ENCODE data around the gene DNAH8.

Gene DNAH8

DNA sequence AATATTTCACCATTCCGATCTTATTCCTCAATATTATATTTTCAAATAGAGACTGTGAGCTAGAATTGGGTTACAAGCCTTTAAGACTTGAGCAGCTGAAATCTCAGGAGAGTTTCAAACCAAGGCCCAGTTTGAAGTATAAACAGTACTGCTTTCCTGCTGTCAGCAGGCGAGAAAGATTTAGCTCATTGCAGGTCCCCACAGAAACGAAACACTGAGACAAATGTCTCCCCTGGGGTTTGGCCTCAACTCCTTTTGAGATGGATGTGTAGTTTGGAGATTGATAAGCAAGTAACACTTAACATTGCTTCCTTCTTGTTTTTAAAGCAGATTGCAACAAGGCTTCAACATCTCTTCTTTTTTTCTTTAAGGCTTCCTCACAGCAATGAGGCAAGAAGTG, 311.1 kb downstream of the DNAH8 start:
- no peak for DNase-seq

DNA sequence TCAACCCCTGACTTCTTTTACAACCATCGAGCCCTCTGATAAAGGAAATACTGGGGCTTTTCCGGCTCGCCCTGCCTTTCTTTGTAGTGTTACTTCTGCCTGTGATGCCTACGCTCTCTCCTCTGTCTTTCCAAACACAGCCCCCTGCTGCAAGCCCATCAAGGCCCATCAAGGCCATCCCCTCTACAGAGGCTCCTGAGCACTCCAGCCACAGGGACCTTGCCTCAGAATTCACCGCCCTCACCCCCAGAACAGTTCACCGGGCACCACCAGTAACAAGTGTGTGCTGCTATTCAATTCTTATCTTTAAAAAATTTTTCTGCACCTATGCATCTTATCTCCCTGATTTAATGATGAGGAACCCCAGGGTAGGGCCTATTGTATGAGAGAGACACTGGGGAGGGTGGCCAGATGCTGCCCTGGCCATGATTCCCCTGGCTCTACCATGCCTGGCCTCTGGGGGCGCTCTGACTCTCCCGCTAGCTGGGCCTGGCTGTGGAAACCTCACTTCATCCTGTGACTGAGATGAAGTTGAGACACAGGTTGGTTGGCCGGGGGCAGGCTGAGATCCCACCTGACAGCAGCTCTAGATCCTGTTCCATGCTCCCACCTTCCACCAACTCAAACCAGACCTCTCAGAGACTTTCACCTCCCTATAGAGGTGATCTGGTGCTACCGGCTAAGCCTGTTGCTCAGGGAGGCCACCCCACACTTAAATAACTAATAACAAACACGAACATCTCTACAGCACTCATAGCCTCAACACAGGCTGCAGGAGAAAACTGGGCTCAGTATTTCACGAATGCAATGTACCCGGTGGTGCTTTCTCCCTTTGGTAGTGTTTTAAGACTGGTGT, 314.3 kb downstream of the DNAH8 start:
- peak; percentile 50 for DNase-seq

DNA sequence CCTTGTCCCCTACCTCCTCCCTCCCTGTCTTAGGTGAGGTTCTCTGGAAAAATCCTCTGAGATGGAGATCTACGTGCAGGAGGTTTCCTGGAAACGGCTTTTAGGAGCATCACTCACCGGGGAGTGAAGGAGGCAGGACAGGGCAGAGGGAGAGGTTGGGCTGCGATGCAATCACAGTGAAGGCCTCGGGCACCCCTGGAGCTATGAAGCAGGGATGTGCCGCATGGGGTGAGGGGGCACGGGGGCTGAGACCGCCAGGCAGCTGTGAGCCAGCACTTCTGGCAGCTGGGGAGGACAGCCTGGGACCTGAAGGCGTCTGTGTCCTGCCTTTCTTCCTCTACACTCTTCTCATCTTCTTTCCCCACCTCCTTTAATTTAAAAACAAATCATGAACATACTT, 320.6 kb downstream of the DNAH8 start:
- no peak for DNase-seq

DNA sequence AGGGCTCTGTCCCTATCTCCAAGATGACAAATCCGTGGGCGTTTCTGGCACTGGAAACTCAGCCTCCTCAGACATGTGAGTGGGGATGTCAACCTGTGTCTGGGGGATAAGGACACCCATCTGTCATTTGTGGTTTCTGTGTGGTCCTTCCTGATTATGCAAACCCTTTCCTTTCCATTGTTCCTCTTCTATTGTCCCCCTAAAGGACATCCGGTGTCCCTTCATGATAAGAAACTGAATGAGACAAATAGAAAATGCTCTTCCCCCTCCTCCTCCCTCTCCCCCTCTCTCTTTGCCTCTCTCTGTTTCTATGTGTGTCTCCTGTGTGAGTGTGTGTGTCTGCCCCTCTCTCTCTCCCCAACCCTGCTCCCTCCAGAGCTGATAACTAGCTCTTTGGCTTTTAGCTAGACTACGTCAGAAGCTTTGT, 322.0 kb downstream of the DNAH8 start:
- DNase-seq, result no peak

DNA sequence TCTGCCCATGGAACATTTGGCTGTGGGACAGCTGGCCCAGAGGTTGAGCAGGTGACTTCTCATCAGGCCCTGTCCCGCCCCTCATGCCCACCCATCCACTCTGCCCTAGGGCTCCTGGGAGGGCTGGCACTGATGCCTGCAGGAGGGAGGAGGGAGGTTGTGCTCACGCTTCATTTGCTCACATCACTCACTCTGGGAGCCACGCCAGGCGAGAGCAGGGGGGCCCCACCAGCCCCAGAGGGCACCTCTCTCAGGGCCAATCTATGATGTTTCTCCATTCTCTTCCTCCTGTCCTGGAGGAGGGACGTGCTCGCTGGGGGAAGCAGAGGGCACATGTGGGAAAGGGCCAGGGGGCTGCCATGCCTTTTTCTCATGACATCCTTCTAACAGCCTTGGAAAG, 322.6 kb downstream of the DNAH8 start:
- no peak for DNase-seq

DNA sequence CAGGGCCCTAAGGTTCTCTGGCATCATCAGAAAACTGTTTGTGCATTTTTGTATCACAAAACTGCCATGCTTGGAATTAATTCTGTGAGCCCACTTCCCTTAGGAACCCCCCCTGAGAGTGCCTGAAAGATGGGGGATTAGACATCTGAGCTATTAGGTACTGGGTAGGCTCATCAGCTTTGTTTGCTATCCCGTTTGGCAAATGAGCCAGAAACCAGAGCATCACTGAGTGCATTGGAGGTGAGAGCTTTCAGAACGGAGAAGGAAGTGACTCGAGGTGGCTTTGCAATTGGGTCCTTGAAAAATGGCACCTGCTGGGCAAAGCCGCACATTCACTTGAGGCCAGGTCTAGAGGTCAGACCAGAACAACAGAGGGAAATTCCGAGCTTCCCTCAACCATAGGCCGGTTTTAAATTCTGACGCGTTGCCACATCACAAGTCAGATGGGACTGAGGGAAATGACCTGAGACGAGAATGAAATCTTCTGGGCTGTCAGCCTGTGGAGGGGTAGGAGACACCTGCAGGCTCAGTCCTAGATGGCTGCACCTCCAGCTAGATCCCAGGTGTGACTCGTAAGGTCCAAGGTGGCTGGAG, 325.1 kb downstream of the DNAH8 start:
- no peak for DNase-seq

DNA sequence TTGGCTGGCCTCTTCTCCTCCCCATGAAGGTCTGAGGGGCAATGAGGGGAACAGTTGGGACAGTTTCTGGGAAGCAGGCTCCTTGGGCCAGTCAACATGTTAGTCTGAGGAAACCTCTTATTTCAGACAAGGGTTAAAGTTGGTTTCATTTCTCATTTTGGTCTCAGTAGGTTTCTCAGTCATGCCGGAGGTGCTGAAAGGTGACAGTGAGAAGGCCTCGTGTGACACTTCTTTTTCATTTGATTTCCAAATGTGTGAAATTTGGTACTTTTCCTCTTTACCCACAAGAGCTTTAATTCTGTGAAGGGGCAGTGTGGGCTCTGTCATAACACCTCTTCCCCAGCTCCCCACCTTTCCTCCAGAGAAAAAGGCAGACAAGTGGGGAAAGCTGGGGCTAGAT, 326.0 kb downstream of the DNAH8 start:
- DNase-seq, result no peak

DNA sequence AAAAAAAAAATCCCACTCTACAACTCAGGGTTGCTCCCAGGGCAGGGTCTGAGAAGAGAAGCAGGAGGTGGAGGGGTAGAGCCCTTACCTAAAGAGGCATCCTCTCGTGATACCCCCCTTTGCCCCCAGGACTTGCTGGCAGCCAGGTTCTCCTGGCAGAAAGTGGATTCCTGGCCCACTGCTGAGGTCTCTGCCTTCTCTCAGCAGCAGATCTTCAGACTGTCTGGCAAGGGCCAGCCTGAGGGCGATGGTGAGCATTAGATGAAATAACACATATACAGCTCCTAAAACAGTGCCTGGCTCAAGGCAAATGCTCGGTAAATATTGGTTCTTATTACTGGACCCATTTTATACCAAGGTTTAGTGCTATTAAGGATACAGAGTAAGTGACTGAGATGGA, 328.7 kb downstream of the DNAH8 start:
- DNase-seq, result no peak

DNA sequence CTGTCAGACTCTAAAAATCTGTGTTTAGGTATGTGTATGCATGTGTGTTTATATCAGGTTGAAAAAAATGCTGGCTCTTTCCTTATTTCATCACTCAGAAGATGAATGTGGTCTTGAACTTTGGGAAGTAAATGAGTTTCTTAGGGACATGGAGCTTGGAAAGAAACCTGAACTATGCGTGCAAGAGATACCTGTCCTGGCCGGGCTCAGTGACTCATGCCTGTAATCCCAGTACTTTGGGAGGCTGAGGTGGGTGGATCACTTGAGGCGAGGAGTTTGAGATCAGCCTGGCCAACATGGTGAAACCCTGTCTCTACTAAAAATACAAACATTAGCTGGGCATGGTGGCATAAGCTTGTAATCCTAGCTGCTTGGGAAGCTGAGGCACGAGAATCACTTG, 329.1 kb downstream of the DNAH8 start:
- no peak for DNase-seq

DNA sequence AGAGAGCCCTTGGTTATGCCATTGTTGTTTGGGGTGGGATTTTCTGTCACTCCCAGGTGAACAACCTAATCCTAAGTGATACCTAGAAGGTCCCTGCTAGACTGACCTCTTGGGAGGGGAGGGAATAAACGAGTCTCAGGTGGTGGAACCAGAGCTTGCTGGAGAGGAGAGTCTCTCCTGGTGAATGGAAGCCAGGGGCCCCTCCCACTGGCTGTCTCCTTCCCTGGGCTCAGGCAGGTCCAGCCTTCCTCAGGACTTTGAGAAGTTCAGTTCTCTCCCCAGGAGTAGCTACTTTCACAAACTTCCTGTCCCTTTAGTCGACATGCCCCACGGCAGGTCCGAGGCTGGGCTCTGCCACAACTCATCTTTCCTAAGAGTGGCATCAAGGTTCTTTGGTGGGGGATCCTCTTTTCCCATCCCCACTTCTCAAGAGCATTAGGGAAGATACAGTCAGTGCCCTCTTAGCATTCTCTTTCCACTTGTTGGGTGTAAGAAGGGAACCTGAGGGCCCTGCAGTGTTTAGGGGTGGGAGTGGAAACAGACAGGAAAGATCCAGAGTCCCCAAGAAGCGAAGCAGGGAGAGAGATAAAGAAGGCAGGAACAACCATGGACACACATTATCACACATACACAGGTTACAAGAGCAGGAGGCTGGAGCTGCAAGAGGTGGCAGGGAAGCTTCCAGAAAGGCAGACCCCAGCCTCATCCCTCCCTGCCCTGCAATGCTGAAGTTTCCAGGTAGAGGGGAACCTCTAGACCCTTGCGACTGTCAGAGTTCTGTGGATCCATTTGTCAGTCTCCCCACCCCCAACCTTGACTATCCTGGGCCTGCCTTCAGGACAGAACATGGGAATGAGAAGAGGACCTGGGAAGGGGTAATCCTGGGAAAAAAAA, 332.6 kb downstream of the DNAH8 start:
- no peak for DNase-seq

DNA sequence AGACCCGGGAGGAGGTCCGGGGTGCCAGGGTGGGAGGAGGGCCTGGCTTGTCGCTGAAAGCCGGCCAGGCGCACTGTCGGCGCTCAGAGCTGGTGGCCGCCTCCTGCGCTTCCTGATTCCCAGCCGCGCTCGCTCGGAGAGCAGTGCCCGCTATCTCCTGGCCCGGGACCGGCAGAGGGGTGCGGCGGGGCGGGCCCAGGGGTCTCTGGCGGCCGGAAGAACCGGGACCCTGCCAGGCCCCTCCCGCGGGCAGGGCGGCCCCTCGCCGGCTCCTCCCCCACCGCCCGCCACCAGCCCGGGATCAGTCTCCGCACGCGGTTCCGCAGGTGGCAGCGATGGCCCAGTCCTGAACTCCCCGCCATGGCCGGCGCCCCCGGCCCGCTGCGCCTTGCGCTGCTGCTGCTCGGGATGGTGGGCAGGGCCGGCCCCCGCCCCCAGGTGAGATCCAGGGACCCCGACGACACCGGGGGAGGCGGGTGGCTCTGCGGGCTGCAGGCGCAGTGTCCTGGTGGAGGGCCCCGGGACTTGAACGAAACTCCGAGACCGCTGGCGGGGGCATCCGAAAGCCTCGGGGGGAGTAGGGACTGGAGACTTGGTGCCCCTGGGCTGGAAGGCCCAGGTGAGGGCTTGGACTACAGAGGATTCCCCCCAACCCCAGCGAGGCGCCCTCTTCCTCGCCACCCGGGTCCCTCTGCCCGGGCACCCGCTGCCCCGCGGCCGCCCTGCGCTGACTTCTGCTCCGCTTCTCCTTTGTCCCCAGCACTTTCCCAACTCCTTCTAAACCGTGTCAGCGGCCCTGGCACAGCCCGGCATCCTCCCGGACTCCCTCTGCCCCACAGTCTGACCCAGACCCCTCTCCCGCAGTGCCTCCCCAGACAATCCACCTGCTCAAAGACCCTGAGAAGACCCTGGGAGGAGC, 333.6 kb downstream of the DNAH8 start, which contains the start of gene GLP1R:
Gene GLP1R, plus strand, starts transcription at position 301 of the 919 bp plus-strand sequence. Its CDS starts 60 bp downstream, at position 361.
- DNase-seq, result peak; percentile 10

DNA sequence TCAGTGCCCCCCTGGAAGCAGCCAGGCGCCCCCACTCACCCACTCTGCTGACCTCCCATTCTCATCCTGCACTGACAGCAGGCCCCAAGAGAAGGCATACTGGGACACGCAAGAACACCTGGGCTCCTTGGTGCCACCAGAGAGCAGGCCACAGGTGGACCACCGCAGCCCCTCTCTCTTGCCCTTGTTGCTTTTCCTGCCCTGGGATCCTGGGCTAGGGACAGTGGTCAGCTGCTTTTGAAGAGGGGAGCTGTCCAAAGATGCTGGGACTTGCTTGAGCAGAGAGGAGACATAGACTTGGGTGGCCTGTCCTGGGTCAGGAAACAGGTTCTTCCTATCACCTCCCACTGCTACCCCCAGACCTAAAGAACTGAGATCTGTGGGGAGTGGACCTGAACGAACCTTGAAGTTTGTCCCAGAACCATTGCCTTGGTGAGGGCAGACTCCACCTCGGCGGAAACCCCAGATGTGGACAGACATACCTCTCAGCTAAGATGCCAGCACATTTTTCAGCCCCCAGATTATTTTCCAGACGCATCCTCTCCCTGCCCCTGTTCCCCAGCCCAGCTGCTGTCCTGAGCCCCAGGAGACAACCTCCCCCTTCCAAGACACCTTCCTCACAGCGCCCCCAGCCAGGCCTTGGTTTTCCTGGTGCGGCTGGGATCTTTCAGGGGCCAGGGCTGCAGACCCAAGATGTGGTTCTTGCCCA, 334.6 kb downstream of the DNAH8 start:
- no peak for DNase-seq

DNA sequence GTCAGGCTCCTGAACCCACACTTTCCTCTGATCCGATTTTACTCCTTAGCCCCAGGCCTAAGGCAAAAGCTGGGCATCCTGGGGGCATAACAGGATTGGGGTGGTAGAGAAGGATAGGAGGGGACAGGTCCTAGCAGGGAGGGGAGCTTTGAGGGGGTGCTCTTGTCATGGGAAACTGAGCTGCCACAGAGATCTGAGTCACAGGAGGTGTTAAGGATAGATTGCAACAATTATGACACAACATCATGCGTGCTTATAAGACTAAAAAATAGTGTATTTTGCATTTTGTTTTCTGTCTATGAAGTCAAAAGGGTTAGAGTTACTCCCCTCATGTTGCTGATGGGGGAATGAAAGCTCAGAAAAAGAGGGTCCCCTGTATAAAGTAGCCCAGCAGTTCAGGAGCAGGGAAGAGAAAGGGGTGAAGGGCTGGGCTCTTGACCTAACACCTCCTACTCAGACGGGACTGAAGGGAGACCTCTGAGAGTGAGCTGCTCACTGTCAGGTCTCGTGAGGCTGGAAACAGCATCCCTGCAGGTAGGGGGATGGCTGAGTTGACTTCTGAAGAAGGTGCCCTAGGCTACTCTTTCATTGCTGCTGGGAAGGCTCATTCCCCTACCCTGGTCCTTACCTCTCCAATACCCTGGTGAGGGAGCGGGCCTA, 335.5 kb downstream of the DNAH8 start:
- no peak for DNase-seq

DNA sequence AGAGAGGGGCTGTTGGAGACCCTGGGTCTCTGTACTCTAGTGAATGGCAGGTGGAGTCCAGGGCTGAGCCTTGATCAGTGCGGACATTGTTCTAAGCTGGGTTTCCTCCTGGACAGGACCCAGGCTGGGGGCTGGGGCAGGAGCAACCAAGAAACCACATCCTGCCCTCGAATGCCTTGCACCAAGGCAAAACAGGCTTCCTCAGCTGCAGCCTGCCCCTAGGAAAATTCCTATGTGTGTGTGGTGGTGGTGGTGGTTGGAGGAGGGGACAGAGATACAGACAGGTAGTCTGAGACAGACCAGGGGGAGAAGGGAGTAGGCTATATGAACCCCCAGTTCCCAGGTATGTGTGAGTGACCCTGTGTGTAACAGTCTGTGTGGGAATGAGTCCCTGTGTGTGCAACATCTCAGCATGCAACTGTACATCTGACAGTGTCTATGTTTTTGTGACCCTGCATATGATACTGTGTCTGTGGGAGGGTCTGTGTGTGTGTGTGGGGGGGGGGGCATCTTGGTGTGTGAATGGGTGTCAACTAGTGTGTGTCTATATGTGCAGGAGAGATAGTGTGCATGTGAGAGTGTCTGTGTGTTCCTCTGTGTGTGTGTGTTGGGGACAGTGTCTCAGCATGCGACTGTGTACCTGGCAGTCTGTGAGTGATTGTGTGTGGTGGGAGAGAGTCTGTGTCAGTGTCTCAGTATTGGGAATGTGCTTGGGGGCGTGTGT, 336.4 kb downstream of the DNAH8 start:
- DNase-seq, result no peak

DNA sequence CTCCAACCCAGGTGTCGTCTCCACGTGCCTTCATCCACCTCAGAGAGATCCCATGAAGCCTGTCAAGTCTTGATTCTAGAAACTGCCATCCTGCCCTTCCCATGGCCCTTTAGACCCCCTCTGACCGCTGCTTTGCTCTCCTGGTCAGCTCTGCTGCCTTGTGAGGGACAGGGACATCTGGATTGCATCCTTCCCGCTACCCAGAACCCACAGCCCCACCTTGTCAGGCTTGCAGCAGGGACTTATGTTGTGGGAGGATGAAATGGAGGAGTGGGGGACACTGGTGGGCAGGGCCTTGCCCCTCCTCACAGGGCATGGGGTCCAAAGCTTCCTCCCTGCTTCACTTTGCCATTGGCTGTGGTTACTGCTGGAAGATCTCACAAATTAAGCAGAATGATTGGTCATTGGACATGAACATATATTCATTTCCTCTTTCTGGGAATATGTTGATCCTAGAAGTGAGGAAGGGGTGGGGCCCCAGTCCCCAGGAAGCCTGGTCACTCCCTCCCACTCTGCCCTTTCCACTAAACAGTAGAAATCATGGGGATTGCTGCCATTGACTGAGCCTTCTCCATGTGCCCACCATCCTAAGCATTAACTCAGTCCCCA, 338.0 kb downstream of the DNAH8 start:
- DNase-seq, result no peak

DNA sequence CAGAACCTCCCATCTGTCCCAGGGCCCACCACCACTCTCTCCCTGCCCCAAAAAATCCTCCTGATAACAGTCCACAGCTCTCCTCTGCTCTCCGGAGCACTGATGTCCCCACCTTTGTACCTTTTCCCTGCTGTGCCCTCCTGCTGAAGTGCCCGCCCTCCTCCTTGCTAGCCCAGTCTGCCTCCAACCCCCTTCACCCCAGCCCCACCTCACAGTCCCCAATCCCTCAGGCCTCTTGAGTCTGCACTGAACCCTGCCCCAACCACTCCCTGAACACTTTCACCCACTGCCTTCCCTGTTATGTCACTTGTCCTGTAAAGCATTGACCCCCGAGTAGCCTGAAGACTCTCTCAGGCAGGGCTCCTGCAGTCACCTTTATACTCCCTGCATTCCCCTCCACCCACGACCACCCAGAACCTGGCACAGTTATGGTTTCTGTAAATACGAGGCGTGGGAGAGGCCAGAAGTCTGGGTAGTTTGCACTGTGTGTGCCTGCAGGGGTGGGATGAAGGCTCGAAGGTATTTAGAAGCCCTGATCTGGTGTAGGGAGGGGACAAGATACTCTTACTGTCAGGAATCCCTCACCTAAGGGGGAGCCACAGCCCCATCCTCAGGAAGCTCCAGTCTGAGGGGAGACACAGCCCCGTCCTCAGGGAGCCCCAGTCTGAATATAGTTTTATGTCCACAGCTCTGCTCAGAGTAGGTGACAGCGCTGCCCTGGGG, 338.9 kb downstream of the DNAH8 start:
- DNase-seq, result no peak

DNA sequence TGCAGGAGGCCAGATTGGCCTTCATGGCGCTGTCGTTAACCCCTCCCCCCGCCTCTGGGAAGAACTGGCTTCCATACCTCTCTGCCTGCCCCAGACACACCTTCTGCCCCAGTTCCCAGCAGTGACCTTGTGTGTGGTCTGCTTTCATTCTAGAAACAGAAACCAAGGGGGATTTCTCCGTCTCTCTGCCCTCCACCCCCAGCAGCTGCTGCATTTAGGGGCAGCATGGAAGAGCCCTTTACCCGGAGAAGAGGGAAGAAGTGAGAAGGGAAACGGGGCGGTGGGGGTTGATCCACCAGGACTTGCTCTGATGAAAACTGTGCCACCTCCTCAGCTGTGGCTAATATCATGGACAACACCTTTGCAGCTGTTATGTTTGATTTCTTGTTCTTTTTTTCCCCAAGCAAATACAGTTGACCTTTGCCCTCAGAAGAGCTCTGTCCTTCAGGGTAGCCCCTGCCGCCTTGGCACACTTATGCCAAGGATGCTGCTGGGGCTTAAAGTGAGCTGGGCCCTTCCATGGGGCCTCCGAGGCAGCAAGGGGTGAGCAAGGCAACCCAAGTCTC, 339.5 kb downstream of the DNAH8 start:
- no peak for DNase-seq

DNA sequence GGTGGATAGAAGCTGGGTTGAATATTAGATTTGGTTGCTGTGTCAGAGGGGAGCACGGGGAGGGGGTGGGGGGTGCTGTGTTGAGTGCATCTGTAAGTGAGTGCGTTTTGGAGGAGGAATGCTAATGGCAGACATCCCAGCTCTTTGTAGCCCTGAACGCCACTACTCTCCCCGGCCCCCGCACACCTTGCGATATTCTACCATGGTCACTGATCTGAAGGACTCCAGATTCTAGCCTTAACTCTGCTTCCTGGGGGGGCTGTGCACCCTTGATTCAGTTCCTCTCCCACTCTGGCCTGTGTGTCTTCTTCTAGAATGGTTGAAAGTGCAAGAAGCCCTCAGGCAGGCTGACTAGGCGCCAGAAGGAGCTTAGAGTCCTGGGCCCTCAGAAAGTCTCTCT, 340.6 kb downstream of the DNAH8 start:
- no peak for DNase-seq

DNA sequence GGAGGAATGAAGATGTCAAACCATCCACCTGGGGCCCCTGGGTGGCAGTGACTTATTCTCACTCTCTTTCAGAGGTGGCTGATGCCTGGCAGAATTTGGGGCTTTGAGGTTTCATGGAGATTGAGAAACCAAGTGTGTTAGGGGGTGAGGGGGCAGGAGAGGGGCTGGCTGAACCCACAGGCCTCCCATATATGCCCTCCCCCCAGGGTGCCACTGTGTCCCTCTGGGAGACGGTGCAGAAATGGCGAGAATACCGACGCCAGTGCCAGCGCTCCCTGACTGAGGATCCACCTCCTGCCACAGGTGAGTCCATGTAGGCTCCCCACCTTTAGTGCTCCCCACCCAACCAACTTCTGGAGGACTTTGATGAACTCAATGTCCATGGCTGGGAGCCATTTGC, 341.1 kb downstream of the DNAH8 start:
- DNase-seq, result no peak

Data from stimulated activated CD4-positive, alpha-beta T cell treated with anti-CD3 and anti-CD28 coated beads, Interleukin-4, amount 100 ng/mL, for 1 hour (primary cell).